Calu3 (cell line): ENCODE results near the gene ISOC2. TPM values are rescaled to one million over a fixed set of nuclear protein-coding genes. Genes with fewer than 3 reads are reported as not detected.

Source experiments
- BruUV-seq: library from RNA; stranded (reverse); fragments of 400-500 nt; replicated peaks from 2 replicates; lab custom pipeline; 2021; lab: Mats Ljungman, UMichigan
- CTCF ChIA-PET: fragments of 300-600 bp; sonication (Branson Sonifier 250); formaldehyde crosslinking; loops from one replicate; lab custom pipeline; 2022; ENCODE audit warnings: antibody characterized with exemption; lab: Charles Lee
- DNase-seq: peaks from one replicate; pipeline ENCODE4 v3.0.0; 2022
- H3K27ac Mint-ChIP-seq: one replicate; pipeline ENCODE4 v1.8.0; 2022; ENCODE audit warnings: mixed read lengths; ENCODE audit not compliant: unreplicated experiment
- H3K27me3 Mint-ChIP-seq: one replicate; pipeline ENCODE4 v1.8.0; 2022; ENCODE audit warnings: mixed read lengths; ENCODE audit not compliant: unreplicated experiment
- H3K36me3 Mint-ChIP-seq: one replicate; pipeline ENCODE4 v1.8.0; 2022; ENCODE audit warnings: mild to moderate bottlenecking, moderate library complexity, mixed read lengths; ENCODE audit not compliant: insufficient read depth, unreplicated experiment
- H3K4me1 Mint-ChIP-seq: one replicate; pipeline ENCODE4 v1.8.0; 2022; ENCODE audit warnings: mild to moderate bottlenecking, low read depth, mixed read lengths; ENCODE audit not compliant: unreplicated experiment
- H3K4me3 Mint-ChIP-seq: one replicate; pipeline ENCODE4 v1.8.0; 2022; ENCODE audit warnings: mild to moderate bottlenecking, low read depth, moderate library complexity, mixed read lengths; ENCODE audit not compliant: unreplicated experiment
- H3K9me3 Mint-ChIP-seq: one replicate; pipeline ENCODE4 v1.8.0; 2022; ENCODE audit warnings: low read depth, mixed read lengths; ENCODE audit not compliant: unreplicated experiment
- intact Hi-C: fragments of 100-400 bp; cut with micrococcal nuclease; formaldehyde crosslinking; loops from one replicate; pipeline ENCODE4 v1.10.0; 2022; ENCODE audit not compliant: unreplicated experiment
- total RNA-seq: library from RNA; stranded (reverse); gene quantifications from 2 replicates; pipeline ENCODE4 v1.2.3, GENCODE V29; 2022
- TF ChIP-seq, protein P1 (sequence below): fragments of 200-600 bp; IDR thresholded peaks from one replicate; pipeline ENCODE4 v1.8.0; 2022; ENCODE audit warnings: antibody characterized with exemption; ENCODE audit not compliant: unreplicated experiment

ISOC2 gene
- total RNA-seq, 1 experiment from 2014 or later, result 44.9 TPM

DNA sequence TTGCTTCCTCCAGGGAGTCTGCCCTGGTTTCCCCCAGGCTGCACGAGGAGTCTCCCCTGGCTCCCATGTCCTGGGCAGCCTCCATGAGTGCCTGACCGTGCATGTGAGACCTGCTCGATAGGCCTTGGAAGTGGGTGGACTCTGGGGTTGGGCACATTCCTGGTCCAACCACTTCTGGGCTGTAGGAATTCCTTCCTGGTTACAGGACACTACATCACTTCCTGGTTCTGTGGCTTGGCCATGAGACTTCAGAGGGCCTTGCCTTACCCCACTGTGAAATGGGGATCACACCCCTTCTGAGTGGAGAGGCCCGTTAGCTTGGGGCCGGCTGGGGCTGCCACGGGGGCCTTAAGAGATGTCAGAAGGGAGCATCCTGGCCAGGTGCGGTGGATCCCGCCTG lies 11.0 kb upstream of the ISOC2 start:
- peaks cover 15% of the 10 kb centered on the region for H3K4me1 Mint-ChIP-seq
- BruUV-seq, result no TSS peak
- no peaks in the 10 kb centered on the region for H3K9me3 Mint-ChIP-seq
- intact Hi-C loops, result no loop called here
- DNase-seq, result peak; percentile 80
- peak overlapping the region; percentile 74 for H3K27ac Mint-ChIP-seq
- H3K36me3 Mint-ChIP-seq, result peaks cover 28% of the 10 kb centered on the region
- H3K4me3 Mint-ChIP-seq, result peak overlapping the region; percentile 63
- TF ChIP-seq, protein P1, sequence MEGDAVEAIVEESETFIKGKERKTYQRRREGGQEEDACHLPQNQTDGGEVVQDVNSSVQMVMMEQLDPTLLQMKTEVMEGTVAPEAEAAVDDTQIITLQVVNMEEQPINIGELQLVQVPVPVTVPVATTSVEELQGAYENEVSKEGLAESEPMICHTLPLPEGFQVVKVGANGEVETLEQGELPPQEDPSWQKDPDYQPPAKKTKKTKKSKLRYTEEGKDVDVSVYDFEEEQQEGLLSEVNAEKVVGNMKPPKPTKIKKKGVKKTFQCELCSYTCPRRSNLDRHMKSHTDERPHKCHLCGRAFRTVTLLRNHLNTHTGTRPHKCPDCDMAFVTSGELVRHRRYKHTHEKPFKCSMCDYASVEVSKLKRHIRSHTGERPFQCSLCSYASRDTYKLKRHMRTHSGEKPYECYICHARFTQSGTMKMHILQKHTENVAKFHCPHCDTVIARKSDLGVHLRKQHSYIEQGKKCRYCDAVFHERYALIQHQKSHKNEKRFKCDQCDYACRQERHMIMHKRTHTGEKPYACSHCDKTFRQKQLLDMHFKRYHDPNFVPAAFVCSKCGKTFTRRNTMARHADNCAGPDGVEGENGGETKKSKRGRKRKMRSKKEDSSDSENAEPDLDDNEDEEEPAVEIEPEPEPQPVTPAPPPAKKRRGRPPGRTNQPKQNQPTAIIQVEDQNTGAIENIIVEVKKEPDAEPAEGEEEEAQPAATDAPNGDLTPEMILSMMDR, result no peak
- CTCF ChIA-PET, result no interaction called here
- peaks cover 5% of the 10 kb centered on the region for H3K27me3 Mint-ChIP-seq

DNA sequence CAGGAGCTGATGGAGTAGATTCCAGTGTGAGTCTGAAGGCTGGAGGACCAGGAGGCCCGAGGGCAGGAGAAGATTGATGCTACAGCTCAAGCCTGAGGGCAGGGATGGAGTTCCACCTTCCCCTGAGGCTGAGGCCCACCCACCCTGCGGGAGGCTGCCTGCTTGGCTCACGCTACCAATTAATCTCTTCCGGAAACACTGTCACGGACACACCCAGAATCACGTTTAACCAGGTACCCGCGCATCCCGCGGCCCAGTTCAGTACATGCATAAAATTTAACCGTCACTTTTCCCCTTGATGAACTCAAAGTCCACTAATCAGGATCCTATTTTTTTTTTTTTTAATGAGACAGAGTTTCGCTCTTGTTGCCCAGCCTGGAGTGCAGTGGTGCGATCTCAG lies 9.8 kb upstream of the ISOC2 start:
- TF ChIP-seq, protein P1, result no peak
- CTCF ChIA-PET, result no interaction called here
- intact Hi-C loops, result no loop called here
- H3K4me3 Mint-ChIP-seq, result no peak overlapping the region
- H3K36me3 Mint-ChIP-seq, result peaks cover 16% of the 10 kb centered on the region
- H3K4me1 Mint-ChIP-seq, result peaks cover 26% of the 10 kb centered on the region
- no peaks in the 10 kb centered on the region for H3K9me3 Mint-ChIP-seq
- DNase-seq, result no peak
- H3K27me3 Mint-ChIP-seq, result peaks cover 17% of the 10 kb centered on the region
- TSS peak; percentile 62 for BruUV-seq
- H3K27ac Mint-ChIP-seq, result no peak overlapping the region

DNA sequence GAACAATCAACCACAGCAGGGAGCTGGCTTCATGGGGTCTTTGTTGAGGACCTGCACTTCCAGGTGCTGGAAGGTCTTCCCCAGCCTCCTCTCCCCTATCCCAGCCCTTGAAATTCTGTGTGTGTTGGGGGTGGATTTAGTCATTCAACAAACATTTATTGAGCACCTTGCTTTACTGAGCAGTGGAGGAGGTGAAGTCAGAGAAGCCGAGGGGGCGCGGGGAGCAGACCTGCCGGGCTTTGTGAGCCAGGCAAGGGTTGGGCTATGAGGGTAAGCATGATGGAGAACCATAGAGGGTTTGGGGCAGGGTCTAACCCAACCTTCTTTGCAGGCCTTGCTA lies 6.6 kb upstream of the ISOC2 start:
- intact Hi-C loops, result loop anchor here (1.0 to 5.0 kb wide), 2 partner anchors 35 to 164 kb away; no protein-coding TSS in a partner anchor

DNA sequence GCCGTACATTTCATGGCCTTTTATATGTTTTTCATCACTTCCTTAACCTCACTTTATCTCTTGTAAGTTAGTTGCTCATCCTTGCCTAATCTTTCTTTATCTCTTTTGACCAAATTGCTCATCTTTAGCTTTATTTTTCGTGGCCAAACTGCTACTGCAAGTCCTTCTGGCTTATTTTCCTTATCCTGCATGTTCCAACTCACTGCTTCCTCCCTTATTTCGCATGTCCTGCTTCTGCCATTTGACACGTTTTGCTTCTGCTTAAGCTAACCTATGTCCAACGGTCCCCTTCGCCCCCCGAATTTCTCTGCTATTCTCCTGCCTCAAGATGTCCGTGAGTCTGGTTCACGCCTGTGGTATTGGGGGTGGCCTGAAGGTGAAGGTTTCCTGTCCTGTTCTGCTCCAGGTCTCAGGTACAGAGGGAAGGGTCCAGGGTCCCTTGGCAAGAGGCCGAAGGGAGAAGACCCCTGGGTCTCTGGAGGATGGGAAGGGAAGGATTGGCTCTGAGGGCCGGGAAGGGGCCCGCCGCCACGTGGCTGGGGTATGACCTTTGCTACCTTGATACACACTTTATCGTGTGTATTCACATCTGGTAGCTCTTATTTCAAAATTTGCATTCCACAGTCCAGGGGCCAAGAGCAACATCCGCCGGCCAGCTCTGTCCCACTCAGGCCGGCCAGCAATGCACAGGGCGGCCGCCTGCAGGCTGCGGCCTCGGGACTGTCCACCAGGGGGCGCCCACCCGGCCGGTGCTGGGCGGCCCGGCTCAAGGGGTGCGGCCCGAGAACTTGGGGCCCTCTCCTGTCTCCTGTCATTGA lies 6.0 kb upstream of the ISOC2 start:
- TF ChIP-seq, protein P1, result peak; percentile 99
- Mint-ChIP-seq H3K27ac (no peak overlapping the region), H3K36me3 (peaks cover 6% of the 10 kb centered on the region), H3K4me3 (no peak overlapping the region), H3K27me3 (peaks cover 54% of the 10 kb centered on the region), H3K4me1 (peaks cover 33% of the 10 kb centered on the region), H3K9me3 (no peaks in the 10 kb centered on the region)
- DNase-seq, result peak; percentile 90
- intact Hi-C loops, result loop anchor here (1.0 to 5.0 kb wide), 2 partner anchors 36 to 165 kb away; no protein-coding TSS in a partner anchor
- no TSS peak for BruUV-seq
- CTCF ChIA-PET, result interaction anchor here (0.6 to 2.8 kb wide), 13 partner anchors 8 to 388 kb away, joined by 3 to 25 read pairs (median 4); partner anchors contain the start of genes NAT14, ZNF628 and ZNF784

More for the DNA sequence above, 6.6 kb upstream of the ISOC2 start:
- Mint-ChIP-seq H3K4me3 (no peak overlapping the region), H3K27me3 (peaks cover 48% of the 10 kb centered on the region), H3K27ac (no peak overlapping the region), H3K9me3 (no peaks in the 10 kb centered on the region), H3K36me3 (peaks cover 5% of the 10 kb centered on the region), H3K4me1 (peaks cover 30% of the 10 kb centered on the region)
- DNase-seq, result no peak
- no TSS peak for BruUV-seq
- TF ChIP-seq, protein P1, result no peak
- CTCF ChIA-PET, result interaction anchor here (0.6 to 2.8 kb wide), 9 partner anchors 8 to 164 kb away, joined by 3 to 25 read pairs (median 4); partner anchors contain the start of genes NAT14 and ZNF628
